ENCODE data around the gene UCN2.

Gene UCN2

DNA sequence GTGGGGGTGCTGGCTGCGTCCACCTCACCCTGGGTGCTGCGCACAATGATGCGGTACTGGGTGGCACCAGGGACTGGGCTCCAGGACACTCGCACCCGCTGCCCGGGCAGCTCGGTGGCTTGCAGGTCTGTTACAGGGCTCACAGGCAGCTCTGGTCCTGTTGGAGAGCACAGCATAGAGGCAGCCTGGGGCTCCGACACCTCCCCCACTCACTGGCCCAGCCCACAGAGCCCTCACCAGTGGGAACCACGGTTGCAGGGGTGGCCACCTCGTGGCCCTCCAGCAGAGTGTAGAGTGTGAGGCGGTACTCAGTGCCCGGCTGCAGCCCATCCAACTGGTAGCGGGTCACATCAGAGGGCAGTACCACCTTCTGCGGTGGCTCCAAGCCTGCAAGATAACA, 27.9 kb upstream of the UCN2 start:
- DNase-seq: no peak

DNA sequence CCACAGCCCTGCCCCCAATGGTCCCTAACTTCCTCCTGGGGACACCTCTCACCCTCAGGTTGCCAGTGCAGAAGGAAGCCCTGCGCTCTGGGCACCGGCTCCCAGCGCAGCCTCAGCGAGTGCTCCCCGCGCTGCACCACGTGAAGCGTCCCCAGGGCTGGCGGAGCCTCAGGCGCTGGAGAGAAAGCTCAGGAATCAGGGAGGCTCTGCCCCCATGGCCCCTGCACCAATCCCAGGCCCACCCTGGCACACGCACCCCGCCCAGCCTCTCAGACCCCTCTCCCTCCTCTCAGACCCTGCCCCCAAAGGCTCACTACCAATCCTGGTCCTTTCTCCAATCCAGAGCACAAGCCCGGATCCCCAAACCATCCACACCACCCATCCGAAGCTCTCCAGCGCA, 24.6 kb upstream of the UCN2 start:
- no peak for DNase-seq

DNA sequence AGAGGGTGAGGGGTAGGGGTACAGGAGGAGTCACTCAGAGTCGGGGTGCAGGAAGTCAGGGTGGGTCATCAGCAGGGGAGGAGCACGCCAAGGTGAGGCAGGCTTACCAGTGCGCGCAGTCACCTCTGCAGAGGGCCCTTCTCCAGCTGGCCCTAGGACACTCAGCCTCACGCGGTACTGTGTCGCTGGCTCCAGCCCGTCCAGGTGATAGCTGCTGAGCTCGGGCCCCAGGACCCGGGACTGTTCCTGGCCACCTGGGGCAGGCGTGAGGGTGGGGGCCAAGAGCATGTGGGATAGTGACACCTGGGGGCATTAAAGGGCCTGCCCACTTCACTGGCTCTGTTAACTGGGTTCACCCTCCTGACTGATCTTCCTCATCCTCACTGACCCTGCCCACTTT, 24.1 kb upstream of the UCN2 start:
- no peak for DNase-seq

DNA sequence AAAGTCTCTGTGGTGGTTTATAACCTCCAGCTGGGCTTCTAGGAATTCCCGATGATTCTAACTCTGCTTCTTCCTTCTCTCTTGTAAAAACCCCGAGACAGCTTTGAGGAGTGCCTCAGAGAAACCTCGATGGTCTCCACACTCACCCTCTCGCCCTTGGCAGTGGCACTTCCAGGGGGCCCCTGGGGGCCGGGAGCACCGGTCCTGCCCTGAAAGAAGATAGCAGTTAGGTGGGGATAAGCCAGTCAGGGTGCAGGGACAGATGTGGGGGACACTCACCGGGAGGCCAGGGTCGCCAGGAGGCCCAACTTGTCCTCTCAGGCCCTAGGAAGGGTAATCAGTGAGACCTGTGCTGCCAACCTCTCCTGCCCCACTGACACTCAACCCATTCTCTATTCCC, 21.8 kb upstream of the UCN2 start:
- DNase-seq: no peak

DNA sequence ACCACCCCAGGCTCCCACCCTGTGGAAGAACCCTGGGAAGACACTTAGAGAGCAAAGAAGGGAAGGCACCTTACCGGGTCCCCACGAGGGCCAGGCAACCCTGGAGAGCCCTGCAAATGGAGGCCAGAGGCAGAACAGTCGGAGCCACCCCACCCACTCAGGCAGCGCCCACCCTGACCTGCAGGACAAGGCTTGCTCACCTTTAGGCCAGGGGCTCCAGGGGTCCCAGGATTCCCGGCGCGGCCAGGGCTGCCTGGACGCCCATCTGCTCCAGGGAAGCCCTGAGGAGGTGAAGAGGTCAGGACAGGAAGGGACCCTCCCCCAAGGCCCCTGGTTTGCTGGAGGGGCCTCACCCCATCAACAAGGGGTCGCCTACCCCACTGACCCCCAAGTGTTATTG, 21.3 kb upstream of the UCN2 start:
- DNase-seq: no peak

DNA sequence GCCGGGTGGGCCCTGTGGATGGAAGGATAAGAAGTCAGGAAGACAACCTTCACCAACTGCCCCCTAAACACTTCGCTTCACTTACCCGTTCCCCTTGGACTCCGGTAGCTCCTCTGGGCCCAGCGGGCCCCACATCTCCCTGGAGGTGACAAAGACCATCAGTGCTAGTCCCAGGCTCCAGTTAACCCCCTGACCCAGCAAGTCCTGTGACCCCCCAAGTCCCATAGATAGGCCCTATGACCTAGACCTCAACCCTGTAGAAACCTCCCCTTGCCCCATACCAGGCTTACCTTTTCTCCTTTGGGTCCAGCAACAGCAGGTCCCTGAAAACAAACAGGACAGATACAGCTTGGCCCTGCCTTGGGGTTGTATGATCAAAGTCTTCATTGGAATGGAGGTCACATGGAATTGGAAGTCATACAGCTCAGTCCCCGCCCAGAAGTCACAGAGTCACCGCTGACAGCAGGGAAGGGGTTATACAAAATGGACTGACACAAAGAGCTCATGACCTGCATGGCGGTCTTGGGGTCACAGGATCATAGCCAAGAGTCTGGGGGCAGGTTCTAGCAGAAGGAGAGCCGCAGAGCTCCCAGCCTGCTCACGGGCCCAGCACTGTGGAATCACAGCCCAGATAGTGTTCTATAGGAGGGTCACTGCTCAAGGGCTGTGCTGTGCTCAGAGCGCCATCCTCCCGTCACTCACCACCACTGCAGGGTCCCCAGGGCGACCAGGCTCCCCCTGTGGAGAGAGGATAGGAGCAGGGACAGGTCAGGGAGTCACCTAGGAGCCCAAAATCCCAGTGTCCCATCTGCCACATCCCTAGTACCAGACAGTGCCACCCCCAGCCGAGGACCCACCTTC, 18.3 kb upstream of the UCN2 start:
- no peak for DNase-seq

DNA sequence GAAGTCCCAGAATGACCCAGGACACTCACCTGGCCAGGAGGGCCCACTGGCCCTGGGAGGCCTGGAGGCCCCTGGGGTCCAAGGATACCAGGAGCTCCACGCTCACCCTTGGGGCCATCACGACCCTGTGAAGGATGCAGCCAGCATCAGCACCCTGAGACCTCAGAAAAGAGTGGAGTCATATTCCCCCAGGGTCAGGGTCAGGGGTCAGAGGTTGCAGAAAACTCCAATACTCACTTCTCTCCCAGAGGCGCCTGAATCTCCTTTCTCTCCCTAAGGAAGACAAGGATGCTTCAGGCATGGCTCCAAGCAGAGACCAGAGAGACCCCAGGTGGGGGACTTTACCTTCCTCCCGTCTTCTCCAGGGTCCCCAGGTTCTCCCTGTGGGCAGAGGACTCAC, 13.1 kb upstream of the UCN2 start:
- DNase-seq: no peak

DNA sequence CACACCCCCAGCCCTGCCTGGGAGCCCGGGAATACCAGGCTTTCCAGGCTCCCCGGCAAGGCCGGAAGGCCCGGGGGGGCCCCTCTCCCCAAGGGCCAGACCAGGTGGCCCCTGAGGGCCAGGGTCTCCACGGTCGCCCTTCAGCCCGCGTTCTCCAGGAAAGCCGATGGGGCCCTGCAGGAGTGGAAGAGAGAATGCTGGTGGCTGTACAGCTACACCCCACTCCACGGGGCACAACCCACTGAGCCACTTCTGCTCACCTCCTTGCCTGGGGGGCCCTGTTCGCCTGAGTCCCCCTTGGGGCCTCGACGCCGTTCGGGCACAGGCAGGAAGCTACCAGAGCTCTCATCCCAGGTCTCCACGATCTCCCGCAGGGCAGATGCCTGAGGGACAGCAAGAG, 11.8 kb upstream of the UCN2 start:
- DNase-seq: no peak

DNA sequence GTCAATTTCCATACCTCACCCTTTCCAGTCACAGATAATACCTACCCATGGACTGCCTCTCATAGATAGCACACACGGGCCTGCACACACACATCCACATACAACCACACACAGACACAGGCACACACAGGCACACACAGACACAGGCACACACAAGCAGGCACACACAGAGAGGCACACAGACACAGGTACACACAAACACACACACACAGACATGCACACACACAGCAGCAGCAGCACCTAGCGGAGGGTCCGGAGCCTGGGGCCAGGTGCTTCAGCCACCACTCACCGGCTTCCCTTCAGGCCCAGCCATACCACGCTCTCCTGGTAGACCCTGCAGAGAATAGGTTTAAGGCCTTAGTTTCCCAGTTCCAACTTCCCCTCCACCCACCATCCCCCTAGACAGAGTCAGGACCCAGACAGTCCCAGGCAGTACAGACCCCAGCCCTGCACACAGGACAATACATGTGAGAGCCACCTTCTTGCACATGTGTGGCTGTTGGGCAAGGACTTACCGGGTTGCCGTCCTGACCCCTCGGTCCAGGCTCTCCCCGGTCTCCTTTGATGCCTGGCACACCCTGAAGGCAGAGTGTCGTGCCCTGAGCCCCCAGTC, 10.5 kb upstream of the UCN2 start:
- no peak for DNase-seq

DNA sequence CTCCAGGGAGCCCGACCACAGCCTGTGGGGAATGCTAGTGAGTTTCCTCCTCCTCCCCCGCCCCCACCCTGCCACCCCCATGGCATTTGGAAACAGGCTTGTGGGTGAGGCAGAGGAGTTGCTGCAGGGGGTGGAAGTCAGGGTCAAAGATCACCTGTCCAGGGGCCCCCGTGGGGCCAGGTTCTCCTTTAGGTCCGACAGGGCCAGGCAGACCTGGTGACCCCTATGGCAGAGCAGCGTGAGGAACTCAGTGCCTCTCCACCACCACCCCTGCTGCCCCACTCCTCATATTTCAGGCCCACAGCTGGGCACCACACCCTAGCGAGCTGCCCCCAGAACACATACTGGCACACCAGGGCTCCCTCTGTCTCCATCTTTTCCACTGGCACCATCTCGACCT, 8.9 kb upstream of the UCN2 start:
- no peak for DNase-seq

DNA sequence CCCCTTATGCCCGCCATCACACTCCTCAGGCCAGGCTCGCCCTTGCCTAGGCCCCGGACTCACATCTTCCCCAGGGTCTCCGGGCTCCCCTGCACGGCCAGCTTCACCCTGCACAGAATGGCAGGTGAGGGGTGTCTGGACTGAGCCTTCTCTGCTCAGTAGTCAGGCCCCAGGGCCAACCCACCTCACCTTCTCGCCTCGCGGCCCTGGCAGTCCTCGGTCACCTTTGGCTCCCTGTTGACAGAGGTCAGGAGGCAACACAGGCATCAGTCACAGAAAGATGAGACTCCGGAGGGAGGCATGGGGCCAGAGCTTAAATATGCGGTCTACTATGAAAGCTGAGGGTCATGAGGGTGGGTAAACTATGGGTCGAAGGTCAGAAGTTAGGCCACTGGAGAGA, 8.4 kb upstream of the UCN2 start:
- no peak for DNase-seq

DNA sequence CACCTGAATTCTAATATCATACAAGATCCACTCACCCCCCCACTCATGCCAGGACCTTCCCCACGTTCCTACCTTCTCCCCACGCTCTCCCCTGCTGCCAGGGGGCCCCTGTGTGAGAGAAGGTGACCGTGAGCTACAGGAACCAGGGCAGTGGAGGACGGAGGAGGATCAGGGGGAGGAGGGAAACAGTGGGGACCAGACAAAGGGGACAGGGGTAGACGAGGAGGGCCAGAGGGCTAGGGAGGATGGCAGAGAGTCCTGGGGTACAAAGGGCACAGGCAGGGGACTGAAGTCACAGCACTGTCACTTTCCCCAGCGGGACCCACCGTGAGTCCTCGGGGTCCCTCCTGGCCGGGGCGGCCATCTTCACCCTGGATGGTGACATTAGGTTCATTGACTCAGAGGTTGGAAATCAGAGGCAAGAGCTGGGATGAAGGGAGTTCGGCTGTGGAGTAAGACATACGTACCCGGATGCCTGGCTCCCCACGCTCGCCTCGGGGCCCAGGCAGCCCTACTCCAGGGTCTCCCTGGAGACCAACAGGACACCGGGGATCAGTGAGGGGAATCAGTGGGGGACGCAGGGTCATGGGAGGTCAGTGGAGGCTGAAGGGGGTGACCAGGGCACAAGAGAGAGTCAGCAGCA, 6.3 kb upstream of the UCN2 start:
- DNase-seq: no peak

DNA sequence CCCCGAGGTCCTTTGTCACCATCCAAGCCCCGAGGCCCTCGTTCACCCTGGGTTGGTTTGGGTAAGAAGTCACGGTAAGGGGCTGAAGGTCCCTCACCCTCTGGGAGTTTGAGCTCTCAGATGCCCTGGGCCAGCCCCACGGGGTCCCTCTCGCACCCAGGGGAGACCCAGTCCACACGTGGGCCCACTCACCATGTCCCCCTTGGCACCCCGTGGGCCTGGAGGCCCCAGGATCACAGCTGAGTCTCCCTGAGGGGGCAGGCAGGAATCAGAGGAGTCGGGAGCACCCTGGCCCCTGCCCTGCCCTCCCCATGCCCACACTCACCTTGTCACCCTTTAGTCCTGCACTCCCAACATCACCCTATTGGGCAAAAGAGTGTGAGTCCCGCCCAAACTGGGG, 5.8 kb upstream of the UCN2 start:
- DNase-seq: no peak

DNA sequence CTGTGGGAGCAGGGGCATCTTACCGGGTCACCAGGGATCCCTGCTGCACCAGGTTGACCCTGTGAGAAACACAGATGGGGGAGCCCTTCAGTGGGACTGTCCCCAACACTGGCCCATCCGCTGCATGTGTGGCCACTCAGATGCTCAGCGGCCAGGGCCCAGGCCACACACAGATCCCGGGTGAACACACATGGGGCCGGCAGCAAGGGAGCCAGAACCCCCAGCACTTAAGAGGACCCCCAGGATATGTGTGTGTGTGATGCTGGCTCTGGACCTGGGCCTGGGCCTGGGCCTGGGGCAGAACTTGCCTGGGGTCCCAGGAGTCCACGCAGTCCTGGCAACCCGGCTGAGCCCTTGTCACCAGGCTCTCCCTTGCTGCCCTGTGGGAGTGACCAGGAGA, 4.9 kb upstream of the UCN2 start:
- DNase-seq: no peak

DNA sequence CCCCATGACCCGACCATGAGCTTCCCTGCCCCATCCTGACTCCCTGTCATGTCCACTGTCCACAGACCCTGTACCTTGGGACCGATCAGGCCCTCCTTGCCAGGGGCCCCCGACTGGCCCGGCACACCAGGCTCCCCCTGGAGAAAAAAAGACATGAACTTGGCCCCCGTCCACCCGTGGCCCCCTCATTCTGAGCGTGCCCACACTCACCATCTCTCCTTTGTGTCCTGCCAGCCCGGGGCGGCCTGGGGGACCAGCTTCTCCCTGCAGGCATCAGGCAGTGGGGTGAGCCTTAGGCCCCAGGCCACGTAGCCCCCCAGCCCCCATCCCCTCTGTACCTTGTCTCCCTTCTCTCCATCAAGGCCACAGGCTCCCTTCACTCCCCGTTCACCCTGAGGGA, 3.9 kb upstream of the UCN2 start:
- no peak for DNase-seq

DNA sequence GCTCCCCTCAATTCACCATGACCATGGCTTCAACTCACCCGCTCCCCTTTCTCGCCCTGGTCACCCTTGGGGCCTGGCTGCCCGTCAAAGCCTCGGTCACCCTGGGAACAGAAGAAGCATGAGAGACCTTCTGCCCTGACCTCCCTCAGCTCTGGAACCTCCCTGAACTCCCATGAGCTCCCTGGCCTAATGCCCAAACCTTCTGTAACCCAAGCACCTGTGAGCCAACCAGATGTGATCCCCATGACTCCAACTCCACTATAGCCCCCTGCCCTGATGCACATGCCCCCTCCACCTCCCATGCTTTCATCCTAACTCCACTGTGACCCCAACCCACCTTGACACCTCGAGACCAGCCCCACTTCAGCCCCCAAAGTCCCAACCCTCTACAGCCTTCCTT, 3.5 kb upstream of the UCN2 start:
- no peak for DNase-seq

DNA sequence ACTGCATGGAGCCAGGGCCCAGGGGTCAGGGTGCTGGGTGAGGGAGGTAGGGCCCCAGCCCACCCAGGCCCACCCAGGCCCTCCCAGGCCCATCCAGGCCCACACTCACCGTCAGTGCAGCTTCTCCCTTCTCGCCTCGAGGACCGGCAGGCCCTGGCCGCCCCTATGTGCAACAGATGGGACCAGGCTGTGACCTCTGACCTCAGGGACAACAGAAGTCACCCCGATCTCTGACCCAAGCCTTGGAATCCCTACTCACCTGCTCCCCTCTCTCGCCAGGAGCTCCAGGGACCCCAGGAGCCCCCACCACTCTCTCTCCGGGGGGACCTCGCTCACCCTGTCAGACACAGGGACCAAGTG, 2.8 kb upstream of the UCN2 start:
- no peak for DNase-seq

DNA sequence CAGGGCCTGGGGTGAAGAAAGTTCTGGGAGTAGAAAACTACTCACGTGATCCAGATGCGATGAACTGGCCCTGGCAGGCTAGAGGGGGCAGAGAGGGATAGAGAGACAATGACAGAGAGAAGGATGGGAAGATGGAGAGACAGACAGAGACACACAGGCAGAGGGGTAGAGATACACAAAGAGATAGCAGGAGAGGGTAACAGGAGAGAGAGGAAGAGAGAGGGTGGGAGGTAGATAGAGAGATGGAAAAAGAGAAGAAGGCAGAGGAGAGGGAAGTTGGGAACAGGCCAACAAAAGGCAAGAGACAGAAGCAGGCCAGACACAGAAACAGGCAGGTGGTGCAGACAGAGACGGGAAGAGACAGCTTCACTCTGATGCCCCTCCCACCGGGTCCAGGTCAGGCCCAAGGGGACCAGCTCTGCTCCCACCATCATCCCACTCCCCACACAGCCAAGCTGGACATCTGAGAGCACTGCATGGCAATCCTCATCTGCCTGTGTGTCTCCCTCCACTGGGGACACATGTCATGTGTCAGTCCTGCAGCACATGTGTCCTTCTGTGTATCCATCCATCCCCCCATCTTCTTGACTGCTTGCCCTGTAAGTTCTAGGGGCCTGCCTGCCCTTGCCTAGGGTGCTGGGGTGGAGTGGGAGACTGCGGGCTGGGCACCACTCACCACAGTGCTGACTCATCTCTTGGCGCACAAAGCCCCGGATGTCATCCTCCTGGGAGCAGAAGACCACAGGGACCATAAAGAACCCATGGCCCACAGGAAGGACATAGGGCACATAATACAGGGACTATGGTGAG, 2.2 kb upstream of the UCN2 start:
- peak; percentile 48 for DNase-seq

DNA sequence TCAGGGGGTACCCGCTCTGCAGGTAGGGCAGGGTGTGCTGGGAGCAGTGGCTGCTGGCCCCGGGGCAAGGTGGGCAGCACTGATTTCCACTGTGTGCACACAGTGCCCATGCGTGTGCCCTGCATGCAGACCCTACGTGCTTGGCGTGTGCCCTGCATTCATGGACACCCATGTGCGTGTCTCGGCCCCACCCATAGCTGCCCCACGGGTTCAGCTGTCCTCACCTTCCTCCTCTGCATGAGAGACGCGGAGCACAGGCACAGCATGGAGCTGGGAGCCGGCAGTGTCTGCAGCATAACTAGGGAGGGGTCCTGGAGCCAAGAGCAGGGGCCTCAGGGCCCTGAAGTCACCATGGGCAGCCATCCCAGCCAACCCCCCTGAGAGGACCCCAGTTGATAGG, 1.6 kb upstream of the UCN2 start:
- no peak for DNase-seq

DNA sequence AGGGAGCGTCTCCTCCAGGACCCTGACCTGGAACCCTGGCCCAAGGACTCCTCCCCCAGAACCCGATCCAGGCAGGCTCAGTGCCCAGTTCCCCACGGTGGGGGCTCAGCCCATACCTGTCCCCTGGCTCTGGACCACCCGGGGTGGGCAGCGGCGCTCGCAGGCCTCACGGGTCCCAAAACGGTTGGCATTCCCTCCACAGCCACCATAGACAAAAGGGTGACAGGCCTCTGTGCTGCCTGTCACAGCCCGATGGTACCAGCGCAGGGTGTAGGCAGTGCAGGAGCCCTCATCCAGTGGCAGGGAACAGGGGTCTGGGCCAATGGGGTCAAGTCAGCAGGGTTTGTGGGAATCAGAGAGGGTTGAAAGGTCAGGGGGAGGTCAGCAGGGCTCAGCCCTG, 1.1 kb upstream of the UCN2 start:
- DNase-seq: no peak

DNA sequence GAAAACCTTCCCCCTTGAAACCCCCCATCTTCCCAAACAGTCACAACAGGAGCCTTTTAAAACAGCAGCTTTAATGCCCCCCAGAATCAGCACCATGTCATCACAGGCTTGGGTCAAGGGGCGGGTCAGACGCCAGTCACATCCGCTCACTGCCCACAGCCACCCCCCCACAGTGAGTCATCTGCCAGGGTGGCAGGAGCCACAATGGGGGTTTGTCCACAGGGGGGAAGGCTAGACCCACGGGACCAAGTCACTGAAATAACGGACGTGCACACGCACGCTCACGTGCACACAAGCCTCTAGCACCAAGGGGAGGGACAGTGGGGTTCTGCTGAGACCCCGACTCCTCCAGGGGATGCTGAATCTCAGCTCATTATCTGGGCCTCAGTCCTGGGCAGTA, 441 bp upstream of the UCN2 start:
- peak; percentile 45 for DNase-seq

DNA sequence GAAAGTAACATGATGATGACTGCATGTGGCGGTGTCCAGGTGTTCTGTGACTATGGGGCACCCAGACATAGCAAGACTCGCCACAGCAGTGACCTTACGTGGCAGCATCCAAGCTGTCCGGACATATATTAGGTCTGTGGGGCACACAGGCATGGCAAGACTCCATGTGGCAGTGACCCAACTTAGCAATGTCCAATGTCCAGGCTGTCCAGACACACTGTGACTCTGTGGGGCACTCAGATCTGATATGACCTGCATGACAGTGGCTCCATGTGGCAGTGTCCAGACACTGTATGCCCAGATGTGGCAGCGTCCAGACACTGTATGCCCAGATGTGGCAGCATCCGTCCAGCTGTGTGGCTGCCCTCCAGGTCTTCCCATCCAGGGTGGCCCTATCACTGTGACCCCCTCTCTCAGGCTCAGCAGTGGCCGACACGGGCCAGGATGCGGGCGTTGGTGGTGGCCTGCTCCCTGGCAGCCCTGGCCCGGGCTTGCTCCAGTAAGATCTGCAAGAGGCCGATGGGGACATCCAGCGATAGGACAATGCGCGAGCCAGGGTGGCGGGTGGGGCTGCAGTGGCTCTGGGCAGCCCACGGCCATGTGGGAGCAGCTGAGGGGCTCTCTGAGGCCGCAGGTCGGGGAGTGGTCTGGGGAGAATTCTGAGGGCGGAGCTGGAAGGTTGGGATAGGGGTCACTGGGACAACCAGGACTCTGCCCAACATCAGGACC, 1.1 kb downstream of the UCN2 start:
- DNase-seq: no peak

Data from fibroblast of skin of abdomen (primary cell).